ENCODE measurements around the gene POU2AF1. TPM values are rescaled to one million over a fixed set of nuclear protein-coding genes. Genes with fewer than 3 reads are reported as not detected.

Gene POU2AF1
- total RNA-seq, 4 donors from 2014 or later = 1.4 to 19.8 (median 2.9) TPM

DNA sequence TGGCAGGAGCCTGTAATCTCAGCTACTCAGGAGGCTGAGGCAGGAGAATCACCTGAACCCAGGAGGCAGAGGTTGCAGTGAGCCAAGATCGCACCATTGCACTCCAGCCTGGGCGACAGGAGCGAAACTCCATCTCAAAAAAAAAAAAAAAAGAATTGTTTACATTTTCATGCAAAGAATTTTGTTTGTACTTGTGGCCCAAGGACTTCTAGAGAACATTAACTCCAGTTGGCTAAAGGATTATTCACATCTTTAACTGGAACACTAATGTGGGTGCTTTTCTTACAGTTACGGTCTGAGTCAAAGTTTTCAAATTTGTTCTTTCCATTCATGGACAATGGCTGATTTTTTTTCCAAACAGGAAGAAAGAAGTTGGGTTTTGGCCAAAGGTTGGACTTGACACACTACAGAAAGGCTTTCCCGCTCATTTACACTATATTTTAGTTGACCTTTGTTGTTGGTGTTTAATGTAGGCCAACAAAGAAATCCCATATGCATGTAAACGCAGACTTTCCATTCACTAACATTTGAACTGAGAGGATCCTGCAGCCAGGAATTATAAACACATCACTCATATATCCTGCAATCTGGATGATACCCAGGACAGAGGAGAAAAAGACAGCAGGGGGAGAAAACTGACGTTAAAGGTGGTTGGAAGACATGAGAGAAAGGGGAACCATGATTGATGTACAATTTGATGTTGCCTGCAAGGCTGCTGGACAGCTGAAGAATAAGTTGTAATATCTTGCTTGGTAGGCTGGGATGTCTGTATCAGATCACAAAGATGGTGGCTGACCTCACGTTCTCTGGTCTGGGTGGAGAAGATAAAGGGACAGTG lies 13.1 kb downstream of the POU2AF1 start:
- Histone ChIP-seq H3K27ac (peak overlapping the region in 1 of 4 donors; percentile 47), H3K4me1 (peaks cover 0 to 14% (median under 1%) of the 10 kb centered on the region in 4 donors), H3K4me3 (no peak overlapping the region), H3K9me3 (no peaks in the 10 kb centered on the region), H3K36me3 (no peaks in the 10 kb centered on the region), H3K27me3 (no peaks in the 10 kb centered on the region)
- intact Hi-C loops (cut with DNase I; ENCODE audit: low total_unique reads) (no loop called here), in situ Hi-C loops (cut with MboI; ENCODE audit: low pct_ligation_motif_present in 1 of 4, low pct_unique_long_range_greater_than_20kb in 1 of 4, low sequenced_read_pairs in 3 of 4) (no loop called here)
- TF ChIP-seq CTCF (IDR thresholded peaks at IDR 0.05) (no peak), POLR2A (IDR thresholded peaks at IDR 0.05) (no peak), EP300 (IDR thresholded peaks at IDR 0.05; ENCODE audit: low read depth) (no peak), POLR2AphosphoS5 (IDR thresholded peaks at IDR 0.05) (no peak)
- DNase-seq = no peak
- 68 to 71% methylated on average over 4 to 8 of the region's 8 CpGs for WGBS, 2 donors (ENCODE audit: low coverage in 1 of 2)

- no peak overlapping the region for H3K27ac ChIP-seq
- no peak for TF ChIP-seq POLR2A (IDR thresholded peaks at IDR 0.05)
- no peak for TF ChIP-seq EP300 (IDR thresholded peaks at IDR 0.05; ENCODE audit: low read depth)
- no peak for TF ChIP-seq CTCF (IDR thresholded peaks at IDR 0.05)
- no peak for TF ChIP-seq POLR2AphosphoS5 (IDR thresholded peaks at IDR 0.05)
- WGBS, 2 donors (ENCODE audit: low coverage in 1 of 2) = 89% methylated on average over 3 of the region's 3 CpGs; no CpG with 5 or more reads in 1 of the 2 donors
- H3K4me1 ChIP-seq = peaks cover 3 to 24% (median 9%) of the 10 kb centered on the region in 4 donors
- H3K27me3 ChIP-seq = no peaks in the 10 kb centered on the region
- DNase-seq = no peak
- intact Hi-C loops (cut with DNase I; ENCODE audit: low total_unique reads) = no loop called here
- H3K4me3 ChIP-seq = no peak overlapping the region
- H3K36me3 ChIP-seq = no peaks in the 10 kb centered on the region
- H3K9me3 ChIP-seq = no peaks in the 10 kb centered on the region
- in situ Hi-C loops (cut with MboI; ENCODE audit: low pct_ligation_motif_present in 1 of 4, low pct_unique_long_range_greater_than_20kb in 1 of 4, low sequenced_read_pairs in 3 of 4) = no loop called here
These were observed 14.6 kb downstream of the POU2AF1 start for GRCh38 chr11:111364503-111364902.

DNA sequence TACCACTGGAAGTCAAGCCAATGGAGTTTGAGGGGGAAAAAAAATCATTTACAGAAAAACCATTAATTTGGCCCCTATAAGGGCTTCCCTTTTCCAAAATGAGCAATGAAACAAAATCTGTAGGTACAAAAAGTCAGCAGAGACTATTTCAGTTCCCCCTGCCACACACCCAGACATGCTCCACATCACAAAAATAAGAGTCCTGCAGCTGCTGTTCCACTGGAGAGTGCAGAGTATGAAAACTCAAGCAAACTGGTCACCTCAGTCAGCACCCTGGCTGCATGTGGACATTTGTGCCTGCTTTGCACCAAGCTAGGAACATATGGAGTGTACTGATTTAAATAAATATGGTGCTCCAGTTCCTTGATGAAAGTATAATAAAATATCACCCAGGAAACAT lies 15.1 kb downstream of the POU2AF1 start:
- no peak for DNase-seq
- TF ChIP-seq POLR2AphosphoS5 (IDR thresholded peaks at IDR 0.05) (peak in 1 of 3 donors; percentile 18), CTCF (IDR thresholded peaks at IDR 0.05) (no peak)
- H3K4me1 ChIP-seq = peaks cover 3 to 24% (median 10%) of the 10 kb centered on the region in 4 donors
- H3K27me3 ChIP-seq = no peaks in the 10 kb centered on the region
- intact Hi-C loops (cut with DNase I; ENCODE audit: low total_unique reads) (no loop called here), in situ Hi-C loops (cut with MboI; ENCODE audit: low pct_ligation_motif_present in 1 of 4, low pct_unique_long_range_greater_than_20kb in 1 of 4, low sequenced_read_pairs in 3 of 4) (no loop called here)
- no peaks in the 10 kb centered on the region for H3K36me3 ChIP-seq
- H3K4me3 ChIP-seq = no peak overlapping the region
- no peaks in the 10 kb centered on the region for H3K9me3 ChIP-seq
- peak overlapping the region in 1 of 4 donors; percentile 62 for H3K27ac ChIP-seq

GRCh38 chr11:111362887-111363411 lies 16.1 kb downstream of the POU2AF1 start:
- no peaks in the 10 kb centered on the region for H3K36me3 ChIP-seq
- H3K27ac ChIP-seq = peak overlapping the region; percentile 9 to 62 (median 22)
- H3K9me3 ChIP-seq = no peaks in the 10 kb centered on the region
- TF ChIP-seq CTCF (IDR thresholded peaks at IDR 0.05) (no peak), POLR2AphosphoS5 (IDR thresholded peaks at IDR 0.05) (peak; percentile 40 to 67 (median 46))
- H3K4me1 ChIP-seq = peaks cover 3 to 24% (median 10%) of the 10 kb centered on the region in 4 donors
- 75% methylated on average over 9 of the region's 9 CpGs; no CpG with 5 or more reads in 1 of the 2 donors for WGBS, 2 donors (ENCODE audit: low coverage in 1 of 2)
- no peaks in the 10 kb centered on the region for H3K27me3 ChIP-seq
- DNase-seq = peak; percentile 45
- no peak overlapping the region for H3K4me3 ChIP-seq
- intact Hi-C loops (cut with DNase I; ENCODE audit: low total_unique reads) = no loop called here
- in situ Hi-C loops (cut with MboI; ENCODE audit: low pct_ligation_motif_present in 1 of 4, low pct_unique_long_range_greater_than_20kb in 1 of 4, low sequenced_read_pairs in 3 of 4) = no loop called here
